Measurements from ENCODE around the gene SCGB3A2.

Gene SCGB3A2

DNA sequence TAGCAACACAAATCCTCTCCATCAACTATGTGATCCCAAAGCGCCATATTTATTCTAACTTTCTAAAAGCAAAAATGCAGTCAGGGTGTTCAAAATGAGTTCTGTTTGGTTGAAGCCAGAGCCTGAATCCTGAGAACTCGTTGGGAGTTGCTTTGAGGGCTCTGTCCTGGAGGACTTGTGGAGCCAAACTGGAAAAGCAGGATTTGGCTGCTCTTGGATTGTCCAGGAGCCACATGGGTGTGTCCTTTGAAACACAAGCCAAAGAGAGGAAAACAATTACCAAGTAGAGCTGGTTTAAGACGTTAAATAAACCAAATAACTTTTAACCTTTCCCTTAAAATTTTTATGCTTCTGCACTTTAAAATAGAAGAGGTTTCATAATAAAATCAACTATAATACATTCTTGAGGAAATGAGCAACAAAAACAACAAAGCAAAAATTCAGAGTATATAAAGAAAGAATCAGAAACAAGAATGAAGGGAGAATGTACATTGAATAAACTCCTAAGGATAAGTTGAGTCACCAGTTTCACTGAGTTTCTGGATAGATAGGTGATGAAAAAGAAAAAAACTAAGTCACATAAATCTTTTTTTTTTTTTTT, 14.3 kb downstream of the SCGB3A2 start:
- Mint-ChIP-seq H3K36me3 (ENCODE audit: low read depth) (no peaks in the 10 kb centered on the region), H3K9me3 (no peaks in the 10 kb centered on the region), H3K27me3 (ENCODE audit: low read depth) (no peaks in the 10 kb centered on the region), H3K4me1 (no peaks in the 10 kb centered on the region), H3K4me3 (no peak overlapping the region), H3K27ac (no peak overlapping the region)
- TF ChIP-seq, protein P1, sequence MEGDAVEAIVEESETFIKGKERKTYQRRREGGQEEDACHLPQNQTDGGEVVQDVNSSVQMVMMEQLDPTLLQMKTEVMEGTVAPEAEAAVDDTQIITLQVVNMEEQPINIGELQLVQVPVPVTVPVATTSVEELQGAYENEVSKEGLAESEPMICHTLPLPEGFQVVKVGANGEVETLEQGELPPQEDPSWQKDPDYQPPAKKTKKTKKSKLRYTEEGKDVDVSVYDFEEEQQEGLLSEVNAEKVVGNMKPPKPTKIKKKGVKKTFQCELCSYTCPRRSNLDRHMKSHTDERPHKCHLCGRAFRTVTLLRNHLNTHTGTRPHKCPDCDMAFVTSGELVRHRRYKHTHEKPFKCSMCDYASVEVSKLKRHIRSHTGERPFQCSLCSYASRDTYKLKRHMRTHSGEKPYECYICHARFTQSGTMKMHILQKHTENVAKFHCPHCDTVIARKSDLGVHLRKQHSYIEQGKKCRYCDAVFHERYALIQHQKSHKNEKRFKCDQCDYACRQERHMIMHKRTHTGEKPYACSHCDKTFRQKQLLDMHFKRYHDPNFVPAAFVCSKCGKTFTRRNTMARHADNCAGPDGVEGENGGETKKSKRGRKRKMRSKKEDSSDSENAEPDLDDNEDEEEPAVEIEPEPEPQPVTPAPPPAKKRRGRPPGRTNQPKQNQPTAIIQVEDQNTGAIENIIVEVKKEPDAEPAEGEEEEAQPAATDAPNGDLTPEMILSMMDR (IDR thresholded peaks at IDR 0.05; ENCODE audit: unreplicated experiment in 3 of 3): no peak

DNA sequence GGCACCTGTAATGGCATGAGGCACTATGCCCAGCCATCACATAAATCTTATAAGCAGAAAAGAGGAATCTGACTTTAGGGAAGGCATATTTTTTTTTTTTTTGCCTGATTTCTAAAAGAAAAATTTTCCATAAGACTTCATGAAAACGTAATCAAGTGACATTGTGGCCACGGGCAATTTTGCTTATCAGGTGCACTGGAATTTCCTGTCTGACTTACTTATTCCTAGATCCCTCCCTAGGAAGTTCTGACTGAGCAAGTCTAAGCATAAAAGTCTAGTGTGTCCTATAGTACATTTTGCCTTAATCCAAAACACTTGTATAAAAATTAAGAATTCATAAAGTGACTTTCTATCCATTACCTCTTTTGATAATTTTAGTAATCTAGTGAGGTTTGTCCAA, 15.3 kb downstream of the SCGB3A2 start:
- TF ChIP-seq, protein P1 (IDR thresholded peaks at IDR 0.05; ENCODE audit: unreplicated experiment in 3 of 3): no peak
- Mint-ChIP-seq H3K27ac (no peak overlapping the region), H3K36me3 (ENCODE audit: low read depth) (no peaks in the 10 kb centered on the region), H3K4me1 (no peaks in the 10 kb centered on the region), H3K4me3 (no peak overlapping the region), H3K9me3 (no peaks in the 10 kb centered on the region), H3K27me3 (ENCODE audit: low read depth) (no peaks in the 10 kb centered on the region)

DNA sequence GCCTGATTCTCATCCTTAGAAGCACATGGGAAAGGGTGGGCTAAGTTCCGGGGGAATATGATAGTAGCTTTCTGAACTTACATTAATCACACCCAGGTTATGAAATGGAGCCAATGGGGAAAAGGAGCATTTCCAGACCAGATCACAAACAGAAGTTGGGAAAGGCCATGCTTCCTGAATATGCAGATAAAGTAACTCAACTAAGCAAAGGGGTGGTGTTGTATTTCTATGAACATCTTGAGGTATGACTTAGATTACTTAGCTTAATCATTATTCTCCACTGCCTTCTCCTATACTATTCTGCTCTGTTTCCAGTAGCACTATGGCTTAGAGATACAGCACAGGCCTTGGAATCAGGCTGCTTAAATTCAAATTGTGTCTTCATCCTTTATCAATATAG, 17.4 kb downstream of the SCGB3A2 start:
- no peaks in the 10 kb centered on the region for H3K4me1 Mint-ChIP-seq
- no peaks in the 10 kb centered on the region for H3K9me3 Mint-ChIP-seq
- no peak overlapping the region for H3K4me3 Mint-ChIP-seq
- no peak overlapping the region for H3K27ac Mint-ChIP-seq
- no peaks in the 10 kb centered on the region for H3K36me3 Mint-ChIP-seq (ENCODE audit: low read depth)
- TF ChIP-seq, protein P1 (IDR thresholded peaks at IDR 0.05; ENCODE audit: unreplicated experiment in 3 of 3): no peak
- H3K27me3 Mint-ChIP-seq (ENCODE audit: low read depth): no peaks in the 10 kb centered on the region

DNA sequence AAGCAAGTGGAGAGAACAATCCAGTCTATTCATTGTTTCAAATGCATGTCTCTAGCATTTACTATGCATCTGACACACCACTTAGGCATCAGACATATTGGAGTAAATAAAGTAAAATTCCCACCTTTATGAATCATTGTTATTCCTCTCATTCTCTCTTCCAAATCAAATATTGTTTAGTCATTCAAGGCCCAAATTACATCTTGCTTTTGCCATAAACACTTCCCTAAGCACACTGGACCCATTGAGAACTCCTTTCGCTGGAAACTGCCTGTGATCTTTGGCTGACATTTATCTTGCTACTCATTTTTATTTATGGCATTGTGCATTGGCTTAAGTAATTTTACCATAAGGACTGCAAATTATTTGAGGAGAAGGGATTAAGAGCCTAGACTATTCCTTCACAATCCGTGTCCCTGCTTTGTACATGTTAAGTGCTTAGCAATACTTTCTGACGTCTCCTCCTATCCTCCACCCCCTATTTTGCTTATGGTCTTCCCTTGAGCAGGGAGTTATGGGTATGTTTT, 20.4 kb downstream of the SCGB3A2 start:
- Mint-ChIP-seq H3K36me3 (ENCODE audit: low read depth) (no peaks in the 10 kb centered on the region), H3K27me3 (ENCODE audit: low read depth) (no peaks in the 10 kb centered on the region), H3K9me3 (no peaks in the 10 kb centered on the region), H3K4me1 (peaks cover 4% of the 10 kb centered on the region), H3K4me3 (no peak overlapping the region), H3K27ac (no peak overlapping the region)
- TF ChIP-seq, protein P1 (IDR thresholded peaks at IDR 0.05; ENCODE audit: unreplicated experiment in 3 of 3): no peak

DNA sequence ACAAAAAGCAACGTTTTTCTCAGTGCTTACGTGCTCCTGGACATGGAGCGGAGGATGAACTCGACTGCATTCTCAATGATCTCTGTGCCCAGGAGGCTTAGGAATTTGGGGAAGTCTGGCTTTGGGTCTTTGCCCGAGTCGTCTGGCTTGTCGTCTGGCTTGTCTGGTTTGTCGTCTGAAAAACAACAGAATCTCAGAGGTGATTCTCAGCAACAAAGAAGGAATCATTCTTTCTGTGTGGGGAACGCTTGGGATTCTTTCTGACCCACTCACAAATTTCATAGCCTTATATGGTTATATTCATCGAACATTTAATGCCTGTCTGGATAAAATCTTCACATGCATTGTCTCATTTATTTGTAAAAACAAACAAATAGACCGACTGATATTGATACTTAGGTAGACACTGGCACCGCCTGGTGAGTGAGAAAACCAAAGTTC, 23.1 kb downstream of the SCGB3A2 start:
- Mint-ChIP-seq H3K4me1 (peaks cover 4% of the 10 kb centered on the region), H3K27me3 (ENCODE audit: low read depth) (no peaks in the 10 kb centered on the region), H3K4me3 (no peak overlapping the region), H3K27ac (no peak overlapping the region), H3K9me3 (no peaks in the 10 kb centered on the region), H3K36me3 (ENCODE audit: low read depth) (no peaks in the 10 kb centered on the region)
- TF ChIP-seq, protein P1 (IDR thresholded peaks at IDR 0.05; ENCODE audit: unreplicated experiment in 3 of 3): no peak

DNA sequence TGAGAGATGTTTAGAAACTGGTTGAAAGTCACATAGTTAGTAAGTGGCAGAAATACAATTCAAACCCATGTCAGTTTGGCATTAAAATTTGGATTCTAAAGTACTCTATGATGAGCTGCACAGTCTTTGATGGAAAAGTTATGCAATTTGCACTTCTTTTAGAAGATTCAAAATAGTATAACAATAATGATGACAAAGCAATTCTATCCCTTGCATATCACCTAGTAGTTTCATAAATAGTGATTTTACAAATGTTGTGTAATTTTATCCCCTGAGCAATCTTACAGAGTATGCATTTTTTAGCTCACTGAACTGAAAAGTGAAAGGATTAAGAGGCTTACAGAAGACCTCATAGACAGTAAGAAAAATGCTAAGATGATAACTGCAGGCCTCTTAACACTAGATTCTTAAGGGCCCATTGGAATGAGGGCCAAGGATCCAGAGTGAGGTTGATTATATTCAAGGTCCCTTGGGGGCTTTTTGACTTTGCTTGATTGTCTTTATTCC, 24.2 kb downstream of the SCGB3A2 start:
- peaks cover 4% of the 10 kb centered on the region for H3K4me1 Mint-ChIP-seq
- no peak overlapping the region for H3K27ac Mint-ChIP-seq
- H3K9me3 Mint-ChIP-seq: no peaks in the 10 kb centered on the region
- TF ChIP-seq, protein P1 (IDR thresholded peaks at IDR 0.05; ENCODE audit: unreplicated experiment in 3 of 3): no peak
- H3K36me3 Mint-ChIP-seq (ENCODE audit: low read depth): no peaks in the 10 kb centered on the region
- no peak overlapping the region for H3K4me3 Mint-ChIP-seq
- no peaks in the 10 kb centered on the region for H3K27me3 Mint-ChIP-seq (ENCODE audit: low read depth)

Measured in nephron (organoid).